Activated CD4-positive, alpha-beta T cell treated with anti-CD3 and anti-CD28 coated beads for 36 hours (primary cell): ENCODE data around the gene DMKN. TPM values are rescaled to one million over a fixed set of nuclear protein-coding genes. Genes with fewer than 3 reads are reported as not detected.

ENCODE experiments used
- ATAC-seq: fragments of 200-7000 bp; cut with Tn5 transposase; one replicate; pipeline ENCODE4 v1.10.0; 2021; ENCODE audit warnings: mild to moderate bottlenecking, moderate library complexity
- CTCF ChIA-PET: fragments of 350-600 bp; sonication (Branson Sonifier 250); formaldehyde crosslinking; loops from one replicate; lab custom pipeline; 2021; ENCODE audit warnings: antibody characterized with exemption; lab: Charles Lee
- POLR2A ChIA-PET: fragments of 350-600 bp; sonication (Branson Sonifier 250); formaldehyde crosslinking; loops from one replicate; lab custom pipeline; 2021; ENCODE audit warnings: antibody characterized with exemption, inconsistent platforms; lab: Charles Lee
- DNase-seq: peaks from one replicate; pipeline ENCODE4 v3.0.0-alpha.2; 2020
- H3K27ac Mint-ChIP-seq: one replicate; pipeline ENCODE4 v1.8.0; 2021; ENCODE audit warnings: mixed read lengths
- H3K27me3 Mint-ChIP-seq: one replicate; pipeline ENCODE4 v1.8.0; 2021; ENCODE audit warnings: mixed read lengths
- H3K36me3 Mint-ChIP-seq: one replicate; pipeline ENCODE4 v1.8.0; 2021; ENCODE audit warnings: low read depth, mixed read lengths
- H3K4me1 Mint-ChIP-seq: one replicate; pipeline ENCODE4 v1.8.0; 2021; ENCODE audit warnings: mixed read lengths
- H3K4me3 Mint-ChIP-seq: one replicate; pipeline ENCODE4 v1.8.0; 2021; ENCODE audit warnings: mild to moderate bottlenecking, moderate library complexity, mixed read lengths
- H3K9me3 Mint-ChIP-seq: one replicate; pipeline ENCODE4 v1.8.0; 2021; ENCODE audit warnings: low read depth, mixed read lengths
- intact Hi-C, 2 experiments: fragments of 100-400 bp; cut with DNase I in 1 of 2; cut with micrococcal nuclease in 1 of 2; formaldehyde crosslinking; loops; one replicate each; pipeline versions ENCODE4 v1.14.2 to v1.15.1; 2022 to 2024; cut with DNase I, micrococcal nuclease
- total RNA-seq, 2 experiments: library from RNA; stranded (reverse); gene quantifications; one replicate each; pipeline ENCODE4 v1.2.3, GENCODE V29; 2021

DMKN gene
- total RNA-seq, 2 experiments from 2014 or later: 1.1 to 1.3 TPM

DNA sequence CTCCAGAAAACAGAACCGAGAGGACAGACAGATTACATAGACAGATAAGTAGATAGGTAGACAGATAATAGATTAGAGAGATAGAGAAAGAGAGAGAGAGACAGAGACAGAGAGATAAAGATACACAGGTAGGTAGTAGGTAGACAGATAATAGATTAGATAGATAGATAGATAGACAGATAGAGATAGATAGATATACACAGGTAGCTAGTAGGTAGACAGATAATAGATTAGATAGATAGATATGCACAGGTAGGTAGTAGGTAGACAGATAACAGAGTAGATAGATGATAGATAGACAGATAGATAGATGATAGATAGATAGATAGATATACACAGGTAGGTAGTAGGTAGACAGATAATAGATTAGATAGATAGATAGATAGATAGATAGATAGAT is 55.3 kb downstream of the DMKN start:
- no peak for ATAC-seq

DNA sequence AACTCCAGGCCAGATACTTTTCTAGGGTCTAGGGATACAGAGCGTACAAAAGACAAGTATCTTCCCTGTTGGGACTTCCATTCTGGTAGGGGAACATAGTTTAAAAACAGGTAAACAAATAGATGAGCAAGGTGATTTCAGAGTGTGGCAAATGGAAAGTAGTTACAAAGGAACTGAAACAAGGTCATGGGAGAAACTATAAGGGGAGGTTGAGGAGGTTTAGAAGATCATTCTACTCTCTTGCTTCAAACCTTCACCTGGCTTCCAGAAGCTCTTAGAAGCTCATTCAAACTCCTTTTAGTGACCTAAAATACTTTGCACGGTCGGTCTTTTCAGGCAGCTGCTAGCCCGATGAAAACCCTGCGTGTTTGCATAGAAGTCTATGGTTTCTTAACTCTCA is 56.3 kb downstream of the DMKN start:
- Mint-ChIP-seq H3K4me3 (no peak overlapping the region), H3K4me1 (peaks cover 12% of the 10 kb centered on the region), H3K27me3 (peaks cover 2% of the 10 kb centered on the region), H3K9me3 (no peaks in the 10 kb centered on the region), H3K27ac (no peak overlapping the region), H3K36me3 (no peaks in the 10 kb centered on the region)
- intact Hi-C loops: no loop called here
- ChIA-PET POLR2A (no interaction called here), CTCF (interaction anchor here (0.9 kb wide), 1 partner anchor 17 kb away, joined by 3 read pairs; no protein-coding TSS in a partner anchor)
- DNase-seq (no peak), ATAC-seq (no peak)

More for the DNA sequence above, 55.3 kb downstream of the DMKN start:
- H3K27ac Mint-ChIP-seq: no peak overlapping the region
- no peaks in the 10 kb centered on the region for H3K9me3 Mint-ChIP-seq
- H3K36me3 Mint-ChIP-seq: no peaks in the 10 kb centered on the region
- no peak overlapping the region for H3K4me3 Mint-ChIP-seq
- peaks cover 19% of the 10 kb centered on the region for H3K4me1 Mint-ChIP-seq
- ChIA-PET POLR2A (no interaction called here), CTCF (interaction anchor here (0.6 to 1.1 kb wide), 2 partner anchors 100 to 1085 kb away, joined by 3 read pairs; partner anchors contain the start of gene FFAR3)
- no peak for DNase-seq
- H3K27me3 Mint-ChIP-seq: no peaks in the 10 kb centered on the region
- intact Hi-C loops: no loop called here

DNA sequence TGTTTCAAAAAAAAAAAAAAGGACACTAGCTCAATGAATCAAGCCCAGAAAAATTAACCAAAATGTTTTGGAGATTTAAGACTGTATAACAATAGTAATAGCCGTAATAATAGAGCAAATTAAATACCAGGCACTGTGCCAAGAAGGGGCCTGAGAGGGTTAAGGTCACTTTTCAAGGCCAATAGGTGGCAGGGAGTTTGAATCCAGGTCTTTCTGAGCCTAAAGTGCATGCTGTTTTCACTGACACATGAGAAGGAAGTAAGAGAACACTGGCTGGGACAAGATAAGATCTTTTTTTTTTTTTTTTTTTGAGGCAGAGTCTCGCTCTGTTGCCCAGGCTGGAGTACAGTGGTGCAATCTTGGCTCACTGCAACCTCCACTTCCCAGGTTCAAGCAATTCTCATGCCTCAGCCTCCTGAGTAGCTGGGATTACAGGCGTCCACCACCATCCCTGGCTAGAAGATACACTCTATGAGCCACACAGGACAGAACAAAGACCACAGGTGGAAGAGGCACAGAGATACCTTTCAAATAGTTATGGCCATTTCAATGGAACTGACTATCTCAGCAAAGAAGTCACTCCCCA is 57.7 kb downstream of the DMKN start:
- Mint-ChIP-seq H3K4me1 (peaks cover 18% of the 10 kb centered on the region), H3K4me3 (no peak overlapping the region), H3K36me3 (no peaks in the 10 kb centered on the region), H3K27ac (no peak overlapping the region), H3K9me3 (no peaks in the 10 kb centered on the region), H3K27me3 (peaks cover 2% of the 10 kb centered on the region)
- ChIA-PET CTCF (no interaction called here), POLR2A (no interaction called here)
- DNase-seq: no peak
- intact Hi-C loops: no loop called here
- no peak for ATAC-seq

DNA sequence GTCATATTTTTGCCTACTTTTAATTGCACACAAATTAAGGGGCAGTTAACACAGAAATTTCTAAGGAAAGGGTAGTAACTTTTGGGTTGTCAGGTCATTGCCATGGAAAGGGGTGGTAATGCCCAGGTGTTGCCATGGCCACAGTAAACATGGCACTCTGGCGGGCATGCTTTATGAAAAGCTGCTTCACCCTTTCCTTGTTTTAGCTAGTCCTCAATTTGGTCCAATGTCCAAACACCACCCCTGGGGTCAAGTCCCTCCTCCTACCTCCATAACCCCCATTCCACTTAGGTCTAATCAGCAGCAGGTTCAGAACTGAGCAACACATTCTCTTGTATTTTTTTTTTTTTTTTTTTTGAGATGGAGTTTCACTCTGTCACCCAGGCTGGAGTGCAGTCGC is 58.8 kb downstream of the DMKN start:
- Mint-ChIP-seq H3K4me1 (peaks cover 20% of the 10 kb centered on the region), H3K4me3 (no peak overlapping the region), H3K9me3 (no peaks in the 10 kb centered on the region), H3K36me3 (no peaks in the 10 kb centered on the region), H3K27me3 (peaks cover 6% of the 10 kb centered on the region), H3K27ac (no peak overlapping the region)
- ChIA-PET POLR2A (no interaction called here), CTCF (no interaction called here)
- ATAC-seq (no peak), DNase-seq (no peak)
- intact Hi-C loops: no loop called here

DNA sequence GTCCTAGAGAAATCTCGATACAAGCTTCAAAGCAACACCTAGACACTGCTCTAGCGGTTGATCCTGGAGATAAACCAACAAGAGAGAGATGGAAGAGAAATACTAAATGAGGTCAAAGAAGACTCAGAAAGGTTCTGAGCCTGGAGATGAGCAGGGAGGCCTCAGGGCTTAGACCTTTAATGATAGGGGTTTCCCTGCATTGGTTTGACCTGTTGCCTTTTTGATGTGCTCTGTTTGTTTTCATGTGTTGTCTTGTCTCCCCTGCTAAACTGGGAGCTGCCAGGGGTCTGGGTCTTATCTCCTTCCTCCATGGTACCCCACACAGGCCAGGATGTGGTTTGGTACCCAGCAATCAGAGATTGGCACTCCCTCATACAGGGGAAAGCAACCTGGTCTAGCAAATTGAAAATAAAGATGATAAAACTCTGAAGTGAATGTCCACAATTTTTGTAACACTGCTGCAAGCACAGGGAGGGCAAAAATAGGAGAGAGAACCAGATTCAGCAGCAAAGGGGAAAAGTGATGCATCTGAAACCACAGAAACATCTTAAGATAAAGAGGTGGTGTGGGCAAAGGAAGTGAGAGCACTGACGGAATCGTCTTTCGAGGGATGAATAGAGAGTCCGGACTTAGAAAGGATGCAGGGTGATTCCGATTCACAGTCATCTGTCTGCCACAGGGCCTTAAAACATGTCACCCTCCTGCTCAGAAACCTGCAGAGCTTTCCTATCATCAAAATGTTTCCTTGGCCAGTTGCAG is 61.9 kb downstream of the DMKN start:
- no peaks in the 10 kb centered on the region for H3K36me3 Mint-ChIP-seq
- ATAC-seq (peak; percentile 92), DNase-seq (peak; percentile 43)
- intact Hi-C loops: loop anchor here (1.0 to 2.0 kb wide), 3 partner anchors 15 to 46 kb away; no protein-coding TSS in a partner anchor
- peak overlapping the region; percentile 43 for H3K27ac Mint-ChIP-seq
- POLR2A ChIA-PET: no interaction called here
- H3K27me3 Mint-ChIP-seq: peaks cover 18% of the 10 kb centered on the region
- no peak overlapping the region for H3K4me3 Mint-ChIP-seq
- no peaks in the 10 kb centered on the region for H3K9me3 Mint-ChIP-seq
- peaks cover 29% of the 10 kb centered on the region for H3K4me1 Mint-ChIP-seq
- CTCF ChIA-PET: interaction anchor here (0.6 to 1.0 kb wide), 2 partner anchors 21 to 655 kb away, joined by 3 to 4 read pairs; no protein-coding TSS in a partner anchor

DNA sequence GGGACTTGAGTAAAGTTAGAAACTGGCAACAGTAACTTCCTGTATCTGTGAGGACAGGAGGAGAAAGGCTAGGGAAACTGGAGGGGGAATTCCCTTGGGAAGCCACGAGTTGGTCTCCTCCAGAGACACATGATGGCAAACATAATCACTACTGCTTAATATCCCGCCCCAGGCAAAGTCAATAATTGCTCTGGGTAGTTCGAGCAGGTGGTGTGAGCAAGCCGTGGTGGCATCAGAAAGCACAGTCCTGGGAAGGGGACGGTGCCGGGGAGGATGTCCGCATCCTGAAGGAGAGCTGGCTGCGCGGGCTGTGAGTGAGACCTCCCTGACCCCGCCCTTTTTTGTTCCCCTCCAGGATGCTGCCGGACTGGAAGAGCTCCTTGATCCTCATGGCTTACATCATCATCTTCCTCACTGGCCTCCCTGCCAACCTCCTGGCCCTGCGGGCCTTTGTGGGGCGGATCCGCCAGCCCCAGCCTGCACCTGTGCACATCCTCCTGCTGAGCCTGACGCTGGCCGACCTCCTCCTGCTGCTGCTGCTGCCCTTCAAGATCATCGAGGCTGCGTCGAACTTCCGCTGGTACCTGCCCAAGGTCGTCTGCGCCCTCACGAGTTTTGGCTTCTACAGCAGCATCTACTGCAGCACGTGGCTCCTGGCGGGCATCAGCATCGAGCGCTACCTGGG is 63.9 kb downstream of the DMKN start:
- POLR2A ChIA-PET: no interaction called here
- H3K9me3 Mint-ChIP-seq: no peaks in the 10 kb centered on the region
- H3K4me1 Mint-ChIP-seq: peaks cover 44% of the 10 kb centered on the region
- no peak overlapping the region for H3K27ac Mint-ChIP-seq
- CTCF ChIA-PET: interaction anchor here (1.5 kb wide), 1 partner anchor 21 kb away, joined by 3 read pairs; no protein-coding TSS in a partner anchor
- H3K4me3 Mint-ChIP-seq: no peak overlapping the region
- DNase-seq: no peak
- ATAC-seq: no peak
- intact Hi-C loops: loop anchor here in 1 of 2 experiments (2.0 kb wide), 1 partner anchor 13 kb away; no protein-coding TSS in a partner anchor
- no peaks in the 10 kb centered on the region for H3K36me3 Mint-ChIP-seq
- peaks cover 21% of the 10 kb centered on the region for H3K27me3 Mint-ChIP-seq

DNA sequence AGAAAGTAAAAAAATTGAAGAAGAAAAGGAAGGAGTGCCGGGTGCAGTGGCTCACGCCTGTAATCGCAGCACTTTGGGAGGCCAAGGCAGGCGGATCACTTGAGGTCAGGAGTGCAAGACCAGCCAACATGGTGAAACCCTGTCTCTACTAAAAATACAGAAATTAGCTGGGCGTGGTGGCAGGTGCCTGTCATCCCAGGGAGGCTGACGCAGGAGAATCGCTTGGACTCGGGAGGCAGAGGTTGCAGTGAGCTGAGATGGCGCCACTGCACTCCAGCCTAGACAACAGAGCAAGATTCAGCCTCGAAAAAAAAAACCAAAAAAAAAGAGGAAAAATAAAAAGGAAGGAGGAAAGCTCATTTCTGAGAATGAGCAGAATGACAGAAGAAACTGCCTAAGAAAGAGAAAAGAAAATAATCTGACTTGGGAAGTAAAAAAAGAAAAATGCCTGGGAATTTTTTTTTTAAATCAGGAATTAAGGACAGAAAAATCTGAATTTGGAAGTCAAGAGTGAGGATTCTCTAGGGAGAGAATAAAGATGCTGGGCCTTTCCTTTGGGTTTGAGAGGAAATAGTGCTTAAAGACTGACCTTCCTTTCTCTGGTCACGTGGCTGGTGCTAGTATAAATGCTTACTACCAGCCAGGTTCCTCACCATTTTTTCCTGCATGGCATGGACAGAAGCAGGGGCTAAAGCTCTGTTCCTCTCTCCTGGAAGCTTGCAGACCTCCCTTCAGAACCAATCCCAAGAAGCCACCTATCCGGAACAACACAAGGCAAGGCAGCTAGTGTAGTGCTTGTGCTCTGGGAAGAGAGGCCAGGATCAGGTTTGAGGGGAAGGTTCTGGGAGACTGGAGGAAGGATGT is 65.6 kb downstream of the DMKN start, which contains the start of gene FFAR2:
Gene FFAR2 (plus strand): TSS at position 652 of the 864 bp plus-strand sequence. CDS start 1,458 bp downstream, outside the sequence.
- DNase-seq (no peak), ATAC-seq (no peak)
- no peak within 1 kb of the TSS for H3K27ac Mint-ChIP-seq
- POLR2A ChIA-PET: interaction anchor here (0.6 to 0.7 kb wide), 2 partner anchors 72 to 247 kb away, joined by 3 to 6 read pairs; no protein-coding TSS in a partner anchor
- no peak within 1 kb of the TSS for H3K4me3 Mint-ChIP-seq
- H3K27me3 Mint-ChIP-seq: peaks cover 21% of the 10 kb centered on the region
- CTCF ChIA-PET: interaction anchor here (0.6 to 1.1 kb wide), 3 partner anchors 24 to 47 kb away, joined by 3 to 4 read pairs (median 3); no protein-coding TSS in a partner anchor
- H3K9me3 Mint-ChIP-seq: no peaks in the 10 kb centered on the region
- no peaks in the 10 kb centered on the region for H3K36me3 Mint-ChIP-seq
- intact Hi-C loops: no loop called here
- H3K4me1 Mint-ChIP-seq: peaks cover 44% of the 10 kb centered on the region

Other genes starting within 250 kb of the DMKN start
- gene USF2, start 244.7 kb downstream of the DMKN start, total RNA-seq: 100 to 1,000 TPM; 116 to 154 TPM
- gene HAMP, start 231.1 kb downstream of the DMKN start, total RNA-seq: under 1 TPM; 0.25 to 0.30 TPM
- gene MAG, start 221.5 kb downstream of the DMKN start, total RNA-seq: under 1 TPM; 0.19 to 0.34 TPM
- 1 to 10 TPM; 3.5 to 4.1 TPM for gene CD22, start 184.5 kb downstream of the DMKN start, total RNA-seq
- gene FFAR1, start 165.7 kb downstream of the DMKN start, total RNA-seq: under 1 TPM; 0.23 to 0.35 TPM
- gene FFAR3, start 155.2 kb downstream of the DMKN start, total RNA-seq: 1 to 10 TPM; 2.4 to 3.1 TPM
- gene GPR42, start 142.6 kb downstream of the DMKN start, total RNA-seq: 1 to 10 TPM in 1 of 2 experiments, under 1 TPM in 1; 0.54 to 1.1 TPM
- gene FFAR2, start 65.4 kb downstream of the DMKN start, total RNA-seq: not detected
- gene KRTDAP, start 23.2 kb downstream of the DMKN start, total RNA-seq: not detected
- gene SBSN, start 14.7 kb upstream of the DMKN start, total RNA-seq: not detected
- not detected for gene GAPDHS, start 19.8 kb upstream of the DMKN start, total RNA-seq
- 10 to 100 TPM; 73.1 to 73.8 TPM for gene TMEM147, start 32.0 kb upstream of the DMKN start, total RNA-seq
- not detected for gene ATP4A, start 50.0 kb upstream of the DMKN start, total RNA-seq
- not detected for gene PMIS2, start 72.5 kb upstream of the DMKN start, total RNA-seq
- 10 to 100 TPM; 39.7 to 41.0 TPM for gene HAUS5, start 99.1 kb upstream of the DMKN start, total RNA-seq
- gene RBM42, start 115.4 kb upstream of the DMKN start, total RNA-seq: 10 to 100 TPM; 87.5 to 94.4 TPM
- gene ETV2, start 128.1 kb upstream of the DMKN start, total RNA-seq: 1 to 10 TPM in 1 of 2 experiments, under 1 TPM in 1; 0.37 to 1.1 TPM
- 100 to 1,000 TPM; 385 to 437 TPM for gene COX6B1, start 134.7 kb upstream of the DMKN start, total RNA-seq
- 1 to 10 TPM; 1.2 to 1.8 TPM for gene UPK1A, start 152.9 kb upstream of the DMKN start, total RNA-seq
- gene ZBTB32, start 190.9 kb upstream of the DMKN start, total RNA-seq: 100 to 1,000 TPM; 232 to 265 TPM
- 10 to 100 TPM; 48.6 to 49.4 TPM for gene KMT2B, start 204.4 kb upstream of the DMKN start, total RNA-seq
- 10 to 100 TPM; 71.4 to 80.2 TPM for gene IGFLR1, start 228.8 kb upstream of the DMKN start, total RNA-seq
- 10 to 100 TPM; 31.6 to 37.5 TPM for gene U2AF1L4, start 231.8 kb upstream of the DMKN start, total RNA-seq
- 10 to 100 TPM; 36.0 to 37.9 TPM for gene PSENEN, start 232.0 kb upstream of the DMKN start, total RNA-seq
- 10 to 100 TPM in 1 of 2 experiments, 1 to 10 TPM in 1; 8.4 to 12.7 TPM for gene LIN37, start 234.9 kb upstream of the DMKN start, total RNA-seq
- under 1 TPM; 0.53 to 0.93 TPM for gene HSPB6, start 243.4 kb upstream of the DMKN start, total RNA-seq
- 10 to 100 TPM; 39.8 to 62.8 TPM for gene PROSER3, start 244.5 kb upstream of the DMKN start, total RNA-seq